Natural killer cell (primary cell): ENCODE measurements around the gene MYBPC1. TPM values are rescaled to one million over a fixed set of nuclear protein-coding genes. Genes with fewer than 3 reads are reported as not detected.
"Not testable (repeated sequence)": the region's sequence is repeated elsewhere in the genome, so short reads cannot be mapped to it uniquely, and the experiment has no call there.

Experiments used
- ATAC-seq, 3 donors: fragments of 150-1000 bp in 2 of 3; fragments of 200-7000 bp in 1 of 3; cut with Tn5 transposase; 1 replicate in 1 of 3; 2 replicates in 2 of 3; pipeline ENCODE4 v1.10.0; 2021; ENCODE audit warnings: mild to moderate bottlenecking in 2 of 3, moderate library complexity in 2 of 3
- DNase-seq, 2 donors: peaks; one replicate each; pipeline versions ENCODE4 v3.0.0 to v3.0.0-alpha.2; 2013 to 2021; ENCODE audit warnings: mixed read lengths in 1 of 2
- H3K27ac ChIP-seq: one replicate; pipeline ENCODE4 v1.5.1; 2013; ENCODE audit warnings: mild to moderate bottlenecking, low read length
- H3K27me3 ChIP-seq: one replicate; pipeline ENCODE4 v1.6.1; 2013; ENCODE audit warnings: low read length; ENCODE audit not compliant: control insufficient read depth, insufficient read depth
- H3K36me3 ChIP-seq: one replicate; pipeline ENCODE4 v1.6.1; 2013; ENCODE audit warnings: low read length; ENCODE audit not compliant: control insufficient read depth, insufficient read depth
- H3K4me1 ChIP-seq: one replicate; pipeline ENCODE4 v1.6.1; 2013; ENCODE audit warnings: low read length; ENCODE audit not compliant: control insufficient read depth, insufficient read depth
- H3K4me3 ChIP-seq: one replicate; pipeline ENCODE4 v1.5.1; 2013; ENCODE audit warnings: low read length
- H3K9me3 ChIP-seq: one replicate; pipeline ENCODE4 v1.6.1; 2013; ENCODE audit warnings: low read length; ENCODE audit not compliant: control insufficient read depth, insufficient read depth
- H3K27ac Mint-ChIP-seq, 2 donors: one replicate each; pipeline ENCODE4 v1.8.0; 2022; ENCODE audit warnings: mild to moderate bottlenecking in 2 of 2, mixed read lengths in 2 of 2, moderate library complexity in 1 of 2
- H3K27me3 Mint-ChIP-seq, 2 donors: one replicate each; pipeline ENCODE4 v1.8.0; 2022; ENCODE audit warnings: low read depth in 2 of 2, mixed read lengths in 2 of 2
- H3K36me3 Mint-ChIP-seq: one replicate; pipeline ENCODE4 v1.8.0; 2022; ENCODE audit warnings: mixed read lengths
- H3K4me1 Mint-ChIP-seq, 2 donors: one replicate each; pipeline ENCODE4 v1.8.0; 2022; ENCODE audit warnings: mixed read lengths in 2 of 2
- H3K4me3 Mint-ChIP-seq: one replicate; pipeline ENCODE4 v1.8.0; 2022; ENCODE audit warnings: mild to moderate bottlenecking, moderate library complexity, mixed read lengths
- H3K9me3 Mint-ChIP-seq, 2 donors: one replicate each; pipeline ENCODE4 v1.8.0; 2022; ENCODE audit warnings: mixed read lengths in 2 of 2
- CTCF ChIP-seq: fragments of 200-600 bp; IDR thresholded peaks from one replicate; pipeline ENCODE4 v1.8.0; 2022; ENCODE audit warnings: antibody characterized with exemption
- WGBS: methylation state at CpG from one replicate; pipeline ENCODE4 v1.1.7; 2013; ENCODE audit warnings: missing lambda C conversion rate; ENCODE audit not compliant: insufficient coverage; 5-methylcytosine and 5-hydroxymethylcytosine counted together
- intact Hi-C: fragments of 100-400 bp; cut with micrococcal nuclease; formaldehyde crosslinking; loops from one replicate; pipeline ENCODE4 v1.14.2; 2022
- total RNA-seq, 4 donors: library from RNA; stranded (reverse); fragments of 120-200 nt in 1 of 4; gene quantifications; one replicate each; pipeline versions ENCODE4 v1.2.3 to v1.2.4, GENCODE V29; 2013 to 2022

MYBPC1 gene
- total RNA-seq, 3 donors from 2014 or later (not counting 1 experiment from before 2014, with no cell fraction given), result not detected

GRCh38 chr12:101655393-101655792, 60.6 kb downstream of the MYBPC1 start:
- Mint-ChIP-seq H3K4me3 (no peak overlapping the region), H3K36me3 (no peaks in the 10 kb centered on the region), H3K27me3 (peaks cover 26 to 76% of the 10 kb centered on the region in 2 donors), H3K4me1 (no peaks in the 10 kb centered on the region), H3K27ac (no peak overlapping the region), H3K9me3 (no peaks in the 10 kb centered on the region)
- no peaks in the 10 kb centered on the region for H3K4me1 ChIP-seq
- intact Hi-C loops, result no loop called here
- 80% methylated on average over 1 of the region's 2 CpGs for WGBS
- TF ChIP-seq CTCF, result no peak
- no peaks in the 10 kb centered on the region for H3K9me3 ChIP-seq
- ATAC-seq (no peak), DNase-seq (no peak)
- H3K4me3 ChIP-seq, result no peak overlapping the region
- H3K27ac ChIP-seq, result no peak overlapping the region
- H3K36me3 ChIP-seq, result no peaks in the 10 kb centered on the region
- no peaks in the 10 kb centered on the region for H3K27me3 ChIP-seq

DNA sequence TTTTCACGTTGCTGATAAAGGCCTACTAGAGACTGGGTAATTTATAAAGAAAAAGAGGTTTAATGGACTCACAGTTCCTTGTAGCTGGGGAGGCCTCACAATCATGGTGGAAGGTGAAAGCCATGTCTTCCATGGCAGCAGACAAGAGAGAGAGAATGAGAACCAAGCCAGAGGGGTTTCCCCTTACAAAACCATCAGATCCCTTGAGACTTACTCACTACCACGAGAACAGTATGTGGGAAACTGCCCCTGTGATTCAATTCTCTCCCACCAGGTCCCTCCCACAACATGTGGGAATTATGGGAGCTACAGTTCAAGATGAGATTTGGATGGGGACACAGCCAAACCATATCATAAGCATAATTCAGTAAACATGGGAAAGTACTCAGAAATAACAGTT, 65.9 kb downstream of the MYBPC1 start:
- WGBS, result 100% methylated on average over 1 of the region's 2 CpGs
- not testable (repeated sequence) for DNase-seq

DNA sequence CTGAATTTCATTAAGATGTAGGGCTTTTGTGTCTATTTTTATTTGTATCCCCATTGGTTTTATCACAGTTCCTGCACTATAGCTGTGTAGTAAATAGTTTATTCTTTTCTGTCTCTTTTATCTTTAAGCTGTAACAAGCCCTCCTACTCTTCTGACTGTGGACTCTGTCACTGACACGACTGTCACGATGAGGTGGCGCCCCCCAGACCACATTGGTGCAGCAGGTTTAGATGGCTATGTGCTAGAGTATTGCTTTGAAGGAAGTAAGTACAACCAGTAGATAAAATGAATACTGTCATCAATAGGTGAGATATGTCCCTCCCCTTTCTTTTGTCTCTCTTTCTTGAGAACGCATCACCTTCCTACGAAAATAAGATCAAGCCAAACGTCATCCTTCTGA, 68.5 kb downstream of the MYBPC1 start:
- no peak for ATAC-seq
- Mint-ChIP-seq H3K9me3 (no peaks in the 10 kb centered on the region), H3K36me3 (no peaks in the 10 kb centered on the region), H3K27ac (no peak overlapping the region), H3K4me1 (no peaks in the 10 kb centered on the region), H3K4me3 (no peak overlapping the region), H3K27me3 (peaks cover 15 to 36% of the 10 kb centered on the region in 2 donors)
- H3K27ac ChIP-seq, result no peak overlapping the region
- DNase-seq, result no peak
- no peaks in the 10 kb centered on the region for H3K27me3 ChIP-seq
- H3K36me3 ChIP-seq, result no peaks in the 10 kb centered on the region
- intact Hi-C loops, result no loop called here
- H3K9me3 ChIP-seq, result no peaks in the 10 kb centered on the region
- no peak overlapping the region for H3K4me3 ChIP-seq
- no CpG with 5 or more reads among the region's 6 CpGs for WGBS
- TF ChIP-seq CTCF, result no peak
- no peaks in the 10 kb centered on the region for H3K4me1 ChIP-seq

More for the DNA sequence above, 65.9 kb downstream of the MYBPC1 start:
- H3K27ac ChIP-seq, ATAC-seq, H3K4me3 ChIP-seq, H3K36me3 Mint-ChIP-seq, H3K9me3 Mint-ChIP-seq, H3K4me1 Mint-ChIP-seq, H3K9me3 ChIP-seq, H3K4me1 ChIP-seq, H3K27ac Mint-ChIP-seq, intact Hi-C loops, H3K4me3 Mint-ChIP-seq, H3K36me3 ChIP-seq, H3K27me3 ChIP-seq: not testable (repeated sequence)
- H3K27me3 Mint-ChIP-seq, result peaks cover 19 to 45% of the 10 kb centered on the region in 2 donors

GRCh38 chr12:101664992-101665391, 70.2 kb downstream of the MYBPC1 start:
- TF ChIP-seq CTCF, result no peak
- Histone ChIP-seq H3K9me3 (no peaks in the 10 kb centered on the region), H3K4me1 (no peaks in the 10 kb centered on the region), H3K27me3 (no peaks in the 10 kb centered on the region), H3K4me3 (no peak overlapping the region), H3K36me3 (no peaks in the 10 kb centered on the region), H3K27ac (no peak overlapping the region)
- DNase-seq (no peak), ATAC-seq (no peak)
- no peaks in the 10 kb centered on the region for H3K36me3 Mint-ChIP-seq
- no peak overlapping the region for H3K4me3 Mint-ChIP-seq
- no peaks in the 10 kb centered on the region for H3K9me3 Mint-ChIP-seq
- peaks cover 12 to 26% of the 10 kb centered on the region in 2 donors for H3K27me3 Mint-ChIP-seq
- 86% methylated on average over 4 of the region's 7 CpGs for WGBS
- H3K27ac Mint-ChIP-seq, result no peak overlapping the region
- H3K4me1 Mint-ChIP-seq, result peaks cover 1 to 2% of the 10 kb centered on the region in 2 donors
- intact Hi-C loops, result no loop called here
